OCI-LY1 (cell line): ENCODE measurements around the gene HCN4.

Experiments used
- H2AFZ ChIP-seq: fragments of 200-600 bp; sonication (generic), shearing (Covaris generic); 2 replicates; pipeline ENCODE4 v1.6.0; 2014; ENCODE audit warnings: antibody characterized with exemption, mild to moderate bottlenecking, low read length
- H3F3A ChIP-seq: fragments of 200-600 bp; sonication (generic), shearing (Covaris generic); 2 replicates; pipeline ENCODE4 v1.6.0; 2014; ENCODE audit warnings: mild to moderate bottlenecking, antibody characterized with exemption, low read length, moderate library complexity; ENCODE audit not compliant: insufficient read depth
- H3K27ac ChIP-seq: fragments of 200-600 bp; sonication (generic); 2 replicates; pipeline ENCODE4 v1.5.1; 2014; ENCODE audit warnings: low read length, mixed run types, mild to moderate bottlenecking, low read depth; ENCODE audit not compliant: poor library complexity, severe bottlenecking
- H3K27me3 ChIP-seq: fragments of 200-600 bp; sonication (generic); 2 replicates; pipeline ENCODE4 v1.6.0; 2014; ENCODE audit warnings: antibody characterized with exemption, mild to moderate bottlenecking, low read length, moderate library complexity; ENCODE audit not compliant: insufficient read depth
- H3K36me3 ChIP-seq: fragments of 200-600 bp; sonication (generic); 2 replicates; pipeline ENCODE4 v1.6.1; 2014; ENCODE audit warnings: mild to moderate bottlenecking, antibody characterized with exemption, low read length, moderate library complexity, mixed read lengths; ENCODE audit not compliant: insufficient read depth
- H3K4me1 ChIP-seq: fragments of 200-600 bp; sonication (generic); 2 replicates; pipeline ENCODE4 v1.5.1; 2014; ENCODE audit warnings: mild to moderate bottlenecking, low read length, moderate library complexity; ENCODE audit not compliant: insufficient read depth, severe bottlenecking
- H3K4me2 ChIP-seq: fragments of 200-600 bp; sonication (generic), shearing (Covaris generic); 2 replicates; pipeline ENCODE4 v1.6.1; 2014; ENCODE audit warnings: low read length
- H3K4me3 ChIP-seq: fragments of 200-600 bp; sonication (generic); 2 replicates; pipeline ENCODE4 v1.5.1; 2014; ENCODE audit warnings: low read length, low read depth, mild to moderate bottlenecking, mixed read lengths; ENCODE audit not compliant: poor library complexity, severe bottlenecking
- H3K79me2 ChIP-seq: fragments of 200-600 bp; shearing (Covaris generic); 2 replicates; pipeline ENCODE4 v1.6.1; 2016; ENCODE audit warnings: mixed run types, low read length, mixed read lengths; ENCODE audit not compliant: insufficient read depth
- H3K9ac ChIP-seq: fragments of 200-600 bp; sonication (generic), shearing (Covaris generic); 2 replicates; pipeline ENCODE4 v1.6.1; 2014; ENCODE audit warnings: mild to moderate bottlenecking, low read length, mixed read lengths
- H3K9me2 ChIP-seq: fragments of 200-600 bp; sonication (generic), shearing (Covaris generic); 2 replicates; pipeline ENCODE4 v1.6.1; 2014; ENCODE audit warnings: low read depth, mild to moderate bottlenecking, low read length, mixed read lengths
- H3K9me3 ChIP-seq: fragments of 200-600 bp; shearing (Covaris generic); 2 replicates; pipeline ENCODE4 v1.6.1; 2014; ENCODE audit warnings: low read length, mixed read lengths
- H4K20me1 ChIP-seq: fragments of 200-600 bp; sonication (generic), shearing (Covaris generic); 2 replicates; pipeline ENCODE4 v1.6.0; 2016; ENCODE audit warnings: mild to moderate bottlenecking, low read length; ENCODE audit not compliant: insufficient read depth
- EZH2 ChIP-seq: fragments of 200-600 bp; sonication (generic), shearing (Covaris generic); IDR thresholded peaks from 2 replicates; pipeline ENCODE4 v1.8.0; 2017; ENCODE audit warnings: borderline replicate concordance, mixed run types, mild to moderate bottlenecking, antibody characterized with exemption, low read length, moderate library complexity, mixed read lengths
- TF ChIP-seq, protein P1 (sequence below): fragments of 200-600 bp; sonication (generic), shearing (Covaris generic); IDR thresholded peaks from 2 replicates; pipeline ENCODE4 v1.5.1; 2017; ENCODE audit warnings: mild to moderate bottlenecking, antibody characterized with exemption, low read length, moderate library complexity, mixed read lengths

HCN4 gene

DNA sequence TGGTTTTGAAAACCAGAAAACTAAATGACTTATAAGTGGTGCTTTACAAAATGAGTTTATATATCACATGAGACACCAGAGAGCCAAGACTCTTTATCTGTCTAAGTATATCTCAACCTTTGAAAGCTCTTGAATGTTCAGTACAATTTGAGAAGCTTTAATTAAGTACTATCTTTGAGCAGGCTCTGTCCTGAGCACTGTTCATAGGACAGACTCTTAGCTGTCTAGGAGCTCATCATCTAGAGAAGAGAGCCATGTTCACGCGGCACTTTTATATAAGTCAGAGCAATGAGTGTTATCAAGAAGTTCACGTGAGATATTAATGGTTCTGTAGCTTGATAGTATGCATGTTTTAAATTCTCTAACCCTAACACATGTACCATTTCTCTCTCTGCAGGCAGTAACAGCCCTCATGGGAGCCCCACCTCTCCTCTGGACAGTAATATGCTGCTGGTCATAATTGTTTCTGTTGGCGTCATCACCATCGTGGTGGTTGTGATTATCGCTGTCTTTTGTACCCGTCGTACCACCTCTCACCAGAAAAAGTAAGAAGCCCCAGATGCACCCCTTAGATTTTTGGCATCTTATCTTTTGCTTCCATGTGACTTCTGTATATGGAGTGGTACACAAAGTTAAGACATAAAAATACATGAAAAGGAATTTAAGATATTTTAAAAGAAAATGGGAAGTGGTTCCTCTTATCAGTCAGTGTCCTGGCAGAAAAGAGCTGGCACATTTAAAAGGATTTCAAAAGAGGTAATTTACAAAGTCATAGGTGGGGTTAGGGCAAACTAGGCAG is 86.0 kb downstream of the HCN4 start:
- no peaks in the 10 kb centered on the region for H3F3A ChIP-seq
- H3K9me2 ChIP-seq: no peaks in the 10 kb centered on the region
- no peak overlapping the region for H3K9ac ChIP-seq
- H3K36me3 ChIP-seq: no peaks in the 10 kb centered on the region
- H3K4me1 ChIP-seq: no peaks in the 10 kb centered on the region
- H3K4me3 ChIP-seq: no peak overlapping the region
- H3K79me2 ChIP-seq: no peaks in the 10 kb centered on the region
- no peak overlapping the region for H3K4me2 ChIP-seq
- H3K9me3 ChIP-seq: no peaks in the 10 kb centered on the region
- TF ChIP-seq EZH2: no peak
- H3K27ac ChIP-seq: no peak overlapping the region
- H4K20me1 ChIP-seq: no peaks in the 10 kb centered on the region
- H3K27me3 ChIP-seq: no peaks in the 10 kb centered on the region
- H2AFZ ChIP-seq: no peak overlapping the region

- no peak overlapping the region for H2AFZ ChIP-seq
- no peak for TF ChIP-seq EZH2
- TF ChIP-seq, protein P1, sequence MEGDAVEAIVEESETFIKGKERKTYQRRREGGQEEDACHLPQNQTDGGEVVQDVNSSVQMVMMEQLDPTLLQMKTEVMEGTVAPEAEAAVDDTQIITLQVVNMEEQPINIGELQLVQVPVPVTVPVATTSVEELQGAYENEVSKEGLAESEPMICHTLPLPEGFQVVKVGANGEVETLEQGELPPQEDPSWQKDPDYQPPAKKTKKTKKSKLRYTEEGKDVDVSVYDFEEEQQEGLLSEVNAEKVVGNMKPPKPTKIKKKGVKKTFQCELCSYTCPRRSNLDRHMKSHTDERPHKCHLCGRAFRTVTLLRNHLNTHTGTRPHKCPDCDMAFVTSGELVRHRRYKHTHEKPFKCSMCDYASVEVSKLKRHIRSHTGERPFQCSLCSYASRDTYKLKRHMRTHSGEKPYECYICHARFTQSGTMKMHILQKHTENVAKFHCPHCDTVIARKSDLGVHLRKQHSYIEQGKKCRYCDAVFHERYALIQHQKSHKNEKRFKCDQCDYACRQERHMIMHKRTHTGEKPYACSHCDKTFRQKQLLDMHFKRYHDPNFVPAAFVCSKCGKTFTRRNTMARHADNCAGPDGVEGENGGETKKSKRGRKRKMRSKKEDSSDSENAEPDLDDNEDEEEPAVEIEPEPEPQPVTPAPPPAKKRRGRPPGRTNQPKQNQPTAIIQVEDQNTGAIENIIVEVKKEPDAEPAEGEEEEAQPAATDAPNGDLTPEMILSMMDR: no peak
- no peak overlapping the region for H3K4me2 ChIP-seq
- no peak overlapping the region for H3K9ac ChIP-seq
- H3K9me2 ChIP-seq: no peaks in the 10 kb centered on the region
- no peaks in the 10 kb centered on the region for H3K27me3 ChIP-seq
- H3K4me3 ChIP-seq: no peak overlapping the region
- no peak overlapping the region for H3K27ac ChIP-seq
- no peaks in the 10 kb centered on the region for H3K4me1 ChIP-seq
- no peaks in the 10 kb centered on the region for H3K9me3 ChIP-seq
- no peaks in the 10 kb centered on the region for H3K36me3 ChIP-seq
- no peaks in the 10 kb centered on the region for H3F3A ChIP-seq
- no peaks in the 10 kb centered on the region for H3K79me2 ChIP-seq
- no peaks in the 10 kb centered on the region for H4K20me1 ChIP-seq
Measured at GRCh38 chr15:73275862-73276261, 92.9 kb downstream of the HCN4 start.

GRCh38 chr15:73273181-73274002 is 95.4 kb downstream of the HCN4 start:
- Histone ChIP-seq H4K20me1 (no peaks in the 10 kb centered on the region), H3K27ac (no peak overlapping the region), H3K79me2 (no peaks in the 10 kb centered on the region), H3K4me2 (no peak overlapping the region), H3K27me3 (no peaks in the 10 kb centered on the region), H3K4me1 (no peaks in the 10 kb centered on the region), H3K4me3 (no peak overlapping the region), H3K9ac (no peak overlapping the region), H2AFZ (no peak overlapping the region), H3K9me3 (no peaks in the 10 kb centered on the region), H3K36me3 (no peaks in the 10 kb centered on the region), H3F3A (no peaks in the 10 kb centered on the region), H3K9me2 (no peaks in the 10 kb centered on the region)
- TF ChIP-seq, protein P1: peak; percentile 70
- TF ChIP-seq EZH2: no peak
